HG03045 (cell line): ENCODE data around the gene LSM4.
A peak's percentile ranks its signal among the peaks of the same experiment; 100 is the strongest.

Experiments
- ATAC-seq: cut with Tn5 transposase; IDR thresholded peaks from one replicate; pipeline ENCODE4 v1.9.1; 2021; ENCODE audit warnings: mild to moderate bottlenecking, moderate library complexity; ENCODE audit not compliant: unreplicated experiment

The LSM4 gene

GRCh38 chr19:18311502-18312091 is 11.3 kb downstream of the LSM4 start:
- ATAC-seq: no peak

- ATAC-seq: no peak
Measured at GRCh38 chr19:18310966-18311365, 11.9 kb downstream of the LSM4 start.

- ATAC-seq: no peak
Measured at GRCh38 chr19:18310118-18310909, 12.6 kb downstream of the LSM4 start.

- ATAC-seq: no peak
Measured at GRCh38 chr19:18309525-18310064, 13.3 kb downstream of the LSM4 start.

- ATAC-seq: no peak
Measured at GRCh38 chr19:18308948-18309325, 13.9 kb downstream of the LSM4 start.

- ATAC-seq: no peak
Measured at GRCh38 chr19:18308051-18308947, 14.6 kb downstream of the LSM4 start.

GRCh38 chr19:18307271-18307681 is 15.6 kb downstream of the LSM4 start:
- ATAC-seq: no peak

- no peak for ATAC-seq
Measured at GRCh38 chr19:18306888-18307260, 16.0 kb downstream of the LSM4 start.

- ATAC-seq: no peak
Measured at GRCh38 chr19:18306209-18306887, 16.5 kb downstream of the LSM4 start.

GRCh38 chr19:18304458-18305310 is 18.2 kb downstream of the LSM4 start:
- ATAC-seq: peak; percentile 51

- no peak for ATAC-seq
Measured at GRCh38 chr19:18304208-18304457, 18.7 kb downstream of the LSM4 start.

GRCh38 chr19:18301718-18302111 is 21.2 kb downstream of the LSM4 start:
- ATAC-seq: no peak

- ATAC-seq: no peak
Measured at GRCh38 chr19:18300930-18301717, 21.8 kb downstream of the LSM4 start.

GRCh38 chr19:18299654-18300053 is 23.2 kb downstream of the LSM4 start:
- ATAC-seq: no peak

GRCh38 chr19:18298601-18299000 is 24.3 kb downstream of the LSM4 start:
- ATAC-seq: no peak

- ATAC-seq: no peak
Measured at GRCh38 chr19:18297308-18297707, 25.6 kb downstream of the LSM4 start.

GRCh38 chr19:18295034-18295451 is 27.8 kb downstream of the LSM4 start:
- no peak for ATAC-seq

- no peak for ATAC-seq
Measured at GRCh38 chr19:18294467-18294864, 28.4 kb downstream of the LSM4 start.
